SK-N-SH treated with all-trans-retinoic acid at 6 μM for 48 hours (cell line): ENCODE measurements around the gene XYLT2.

ENCODE experiments used
- ATAC-seq: fragments of 200-7000 bp; cut with Tn5 transposase; 3 replicates; pipeline ENCODE4 v1.9.1; 2020; ENCODE audit warnings: mild to moderate bottlenecking, moderate library complexity
- ARNTL ChIP-seq: fragments of 450-650 bp; formaldehyde crosslinking; IDR thresholded peaks from 2 replicates; pipeline ENCODE4 v1.5.0; 2020; ENCODE audit warnings: low read depth, mild to moderate bottlenecking, moderate library complexity, borderline replicate concordance
- CSDC2 ChIP-seq: fragments of 250-450 bp; sonication (Bioruptor Pico); IDR thresholded peaks from 2 replicates; pipeline ENCODE4 v1.5.0; 2020; ENCODE audit warnings: mild to moderate bottlenecking, moderate library complexity
- ESRRG ChIP-seq: fragments of 250-450 bp; sonication (Bioruptor Pico); IDR thresholded peaks from 2 replicates; pipeline ENCODE4 v1.6.1; 2021; ENCODE audit warnings: mild to moderate bottlenecking
- ISL1 ChIP-seq: fragments of 250-450 bp; sonication (Bioruptor Pico); IDR thresholded peaks from 2 replicates; pipeline ENCODE4 v2.1.2; 2022; ENCODE audit warnings: mild to moderate bottlenecking, moderate library complexity
- OSR1 ChIP-seq: fragments of 250-450 bp; sonication (Bioruptor Pico); IDR thresholded peaks from 2 replicates; pipeline ENCODE4 v1.8.0; 2022; ENCODE audit warnings: moderate library complexity, mild to moderate bottlenecking, inconsistent platforms
- RARB ChIP-seq: fragments of 250-450 bp; sonication (Bioruptor Pico); IDR thresholded peaks from 2 replicates; pipeline ENCODE4 v1.8.0; 2021; ENCODE audit warnings: mild to moderate bottlenecking, moderate library complexity
- SNAI2 ChIP-seq: fragments of 250-450 bp; sonication (Bioruptor Pico); IDR thresholded peaks from 2 replicates; pipeline ENCODE4 v1.5.0; 2020; ENCODE audit warnings: mild to moderate bottlenecking, moderate library complexity
- TOX ChIP-seq: fragments of 250-450 bp; sonication (Bioruptor Pico); IDR thresholded peaks from 2 replicates; pipeline ENCODE4 v1.8.0; 2021; ENCODE audit warnings: mild to moderate bottlenecking, moderate library complexity, borderline replicate concordance
- ZC3H10 ChIP-seq: fragments of 250-450 bp; sonication (Bioruptor Pico); IDR thresholded peaks from 2 replicates; pipeline ENCODE4 v1.5.1; 2021; ENCODE audit warnings: mild to moderate bottlenecking, moderate library complexity
- ZFP3 ChIP-seq: fragments of 250-450 bp; sonication (Bioruptor Pico); IDR thresholded peaks from 2 replicates; pipeline ENCODE4 v1.5.0; 2020; ENCODE audit warnings: mild to moderate bottlenecking, moderate library complexity
- ZFP30 ChIP-seq: fragments of 450-650 bp; formaldehyde crosslinking; IDR thresholded peaks from 2 replicates; pipeline ENCODE4 v1.5.0; 2022; ENCODE audit warnings: mild to moderate bottlenecking, moderate library complexity
- ZNF70 ChIP-seq: fragments of 450-650 bp; formaldehyde crosslinking; IDR thresholded peaks from 2 replicates; pipeline ENCODE4 v1.5.0; 2020; ENCODE audit warnings: mild to moderate bottlenecking, moderate library complexity
- ZNF8 ChIP-seq: fragments of 450-650 bp; formaldehyde crosslinking; IDR thresholded peaks from 2 replicates; pipeline ENCODE4 v1.5.0; 2020; ENCODE audit warnings: mild to moderate bottlenecking, moderate library complexity
- TF ChIP-seq, protein P1 (sequence below): fragments of 250-450 bp; sonication (Bioruptor Pico); IDR thresholded peaks from 2 replicates; pipeline ENCODE4 v1.5.0; 2020; ENCODE audit warnings: mild to moderate bottlenecking, moderate library complexity
- TF ChIP-seq, protein P2 (sequence below): fragments of 250-450 bp; sonication (Bioruptor Pico); IDR thresholded peaks from 2 replicates; pipeline ENCODE4 v1.5.1; 2020; ENCODE audit warnings: low read depth, mild to moderate bottlenecking, moderate library complexity
- TF ChIP-seq, protein P3 (sequence below): fragments of 250-450 bp; sonication (Bioruptor Pico); IDR thresholded peaks from 2 replicates; pipeline ENCODE4 v1.8.0; 2020; ENCODE audit warnings: mild to moderate bottlenecking, moderate library complexity, borderline replicate concordance

XYLT2 gene

DNA sequence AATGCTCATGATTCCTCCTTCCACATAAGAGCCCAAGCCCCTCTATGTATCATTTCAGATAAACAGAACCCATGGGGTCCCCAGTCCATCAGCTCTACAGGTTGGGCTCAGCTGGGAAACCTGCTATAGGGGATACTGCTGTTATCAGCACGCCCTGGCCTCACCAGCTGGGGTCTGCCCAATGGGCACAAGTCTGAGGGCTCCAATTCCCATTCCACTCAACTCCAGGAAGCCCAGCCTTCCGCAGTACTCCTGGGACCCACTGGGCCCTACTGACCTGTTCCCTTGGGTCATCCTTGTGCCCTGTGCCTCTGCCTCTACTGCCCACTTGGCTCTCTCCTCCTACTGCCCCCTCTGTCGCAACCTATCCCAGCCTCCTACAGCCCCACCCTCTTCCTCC lies 16.2 kb upstream of the XYLT2 start:
- TF ChIP-seq ARNTL (CRISPR knock-in tag) (no peak), ZC3H10 (CRISPR knock-in tag) (no peak), ZFP3 (CRISPR knock-in tag) (no peak)
- TF ChIP-seq, protein P1, sequence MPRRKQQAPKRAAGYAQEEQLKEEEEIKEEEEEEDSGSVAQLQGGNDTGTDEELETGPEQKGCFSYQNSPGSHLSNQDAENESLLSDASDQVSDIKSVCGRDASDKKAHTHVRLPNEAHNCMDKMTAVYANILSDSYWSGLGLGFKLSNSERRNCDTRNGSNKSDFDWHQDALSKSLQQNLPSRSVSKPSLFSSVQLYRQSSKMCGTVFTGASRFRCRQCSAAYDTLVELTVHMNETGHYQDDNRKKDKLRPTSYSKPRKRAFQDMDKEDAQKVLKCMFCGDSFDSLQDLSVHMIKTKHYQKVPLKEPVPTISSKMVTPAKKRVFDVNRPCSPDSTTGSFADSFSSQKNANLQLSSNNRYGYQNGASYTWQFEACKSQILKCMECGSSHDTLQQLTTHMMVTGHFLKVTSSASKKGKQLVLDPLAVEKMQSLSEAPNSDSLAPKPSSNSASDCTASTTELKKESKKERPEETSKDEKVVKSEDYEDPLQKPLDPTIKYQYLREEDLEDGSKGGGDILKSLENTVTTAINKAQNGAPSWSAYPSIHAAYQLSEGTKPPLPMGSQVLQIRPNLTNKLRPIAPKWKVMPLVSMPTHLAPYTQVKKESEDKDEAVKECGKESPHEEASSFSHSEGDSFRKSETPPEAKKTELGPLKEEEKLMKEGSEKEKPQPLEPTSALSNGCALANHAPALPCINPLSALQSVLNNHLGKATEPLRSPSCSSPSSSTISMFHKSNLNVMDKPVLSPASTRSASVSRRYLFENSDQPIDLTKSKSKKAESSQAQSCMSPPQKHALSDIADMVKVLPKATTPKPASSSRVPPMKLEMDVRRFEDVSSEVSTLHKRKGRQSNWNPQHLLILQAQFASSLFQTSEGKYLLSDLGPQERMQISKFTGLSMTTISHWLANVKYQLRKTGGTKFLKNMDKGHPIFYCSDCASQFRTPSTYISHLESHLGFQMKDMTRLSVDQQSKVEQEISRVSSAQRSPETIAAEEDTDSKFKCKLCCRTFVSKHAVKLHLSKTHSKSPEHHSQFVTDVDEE (CRISPR knock-in tag) = no peak
- TF ChIP-seq, protein P2, sequence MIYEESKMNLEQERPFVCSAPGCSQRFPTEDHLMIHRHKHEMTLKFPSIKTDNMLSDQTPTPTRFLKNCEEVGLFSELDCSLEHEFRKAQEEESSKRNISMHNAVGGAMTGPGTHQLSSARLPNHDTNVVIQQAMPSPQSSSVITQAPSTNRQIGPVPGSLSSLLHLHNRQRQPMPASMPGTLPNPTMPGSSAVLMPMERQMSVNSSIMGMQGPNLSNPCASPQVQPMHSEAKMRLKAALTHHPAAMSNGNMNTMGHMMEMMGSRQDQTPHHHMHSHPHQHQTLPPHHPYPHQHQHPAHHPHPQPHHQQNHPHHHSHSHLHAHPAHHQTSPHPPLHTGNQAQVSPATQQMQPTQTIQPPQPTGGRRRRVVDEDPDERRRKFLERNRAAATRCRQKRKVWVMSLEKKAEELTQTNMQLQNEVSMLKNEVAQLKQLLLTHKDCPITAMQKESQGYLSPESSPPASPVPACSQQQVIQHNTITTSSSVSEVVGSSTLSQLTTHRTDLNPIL (CRISPR knock-in tag) = no peak
- ATAC-seq = no peak

DNA sequence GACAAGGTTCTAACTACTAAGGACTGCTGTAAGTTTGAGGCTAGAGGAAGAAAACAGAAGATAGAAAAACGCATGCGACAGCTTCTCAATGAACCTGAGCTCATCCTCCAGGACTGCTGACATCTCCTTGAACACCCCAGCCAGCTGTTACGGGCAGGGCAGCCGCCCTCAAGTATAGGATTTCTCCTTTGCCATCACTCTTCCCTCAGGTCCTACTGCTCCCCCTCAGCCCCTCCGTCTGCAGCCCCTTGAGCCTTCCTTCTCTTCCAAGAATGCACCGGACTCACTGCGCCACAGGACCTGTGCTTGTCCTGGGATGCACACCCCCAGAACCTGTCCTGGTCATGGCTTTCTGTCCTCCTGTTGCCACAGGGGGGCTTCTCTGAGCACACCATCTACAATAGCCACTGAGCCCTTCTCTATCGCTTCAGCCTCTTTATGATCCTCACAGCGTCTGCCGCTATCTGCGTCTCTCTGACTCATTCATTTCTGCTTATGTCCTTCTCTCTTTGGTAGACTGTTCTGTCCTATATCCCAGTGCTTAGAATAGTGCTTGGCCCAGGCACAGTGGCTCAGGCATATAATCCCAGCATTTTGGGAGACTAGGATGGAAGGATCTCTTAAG lies 15.7 kb upstream of the XYLT2 start:
- ATAC-seq = no peak

DNA sequence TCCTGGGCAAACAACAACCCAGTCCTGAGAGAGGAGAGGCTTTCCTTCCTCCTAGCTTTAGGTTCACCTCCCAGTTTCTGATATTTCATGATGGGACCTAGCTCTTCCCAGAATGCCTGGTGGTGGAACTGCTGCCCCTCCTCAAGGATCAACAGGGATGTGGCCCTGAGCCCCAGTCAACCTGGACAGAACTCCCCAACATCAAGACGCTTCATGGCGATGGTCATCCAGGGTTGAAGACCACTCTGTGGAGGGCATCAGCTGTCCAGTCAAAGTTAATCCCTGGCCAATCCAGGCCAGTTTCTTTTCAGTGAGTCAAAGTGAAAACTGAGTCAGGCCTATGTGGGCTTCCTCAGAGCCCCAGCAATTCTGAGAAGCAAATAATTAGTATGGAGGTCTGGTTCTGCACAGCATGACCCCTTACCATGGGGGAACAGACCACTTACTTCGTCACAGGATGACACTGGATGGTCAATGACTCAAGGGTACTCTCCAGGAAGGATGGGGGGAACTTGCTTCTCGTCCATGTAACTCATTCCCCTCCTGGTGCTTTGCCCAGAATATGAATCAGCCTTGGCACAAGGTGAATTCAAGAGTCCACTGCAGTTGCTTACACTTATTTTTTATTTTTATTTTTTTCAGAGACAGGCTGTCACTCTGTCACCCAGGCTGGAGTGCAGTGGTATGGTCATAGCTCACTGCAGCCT lies 14.7 kb upstream of the XYLT2 start:
- peak; percentile 75 for ATAC-seq
- TF ChIP-seq, protein P3, sequence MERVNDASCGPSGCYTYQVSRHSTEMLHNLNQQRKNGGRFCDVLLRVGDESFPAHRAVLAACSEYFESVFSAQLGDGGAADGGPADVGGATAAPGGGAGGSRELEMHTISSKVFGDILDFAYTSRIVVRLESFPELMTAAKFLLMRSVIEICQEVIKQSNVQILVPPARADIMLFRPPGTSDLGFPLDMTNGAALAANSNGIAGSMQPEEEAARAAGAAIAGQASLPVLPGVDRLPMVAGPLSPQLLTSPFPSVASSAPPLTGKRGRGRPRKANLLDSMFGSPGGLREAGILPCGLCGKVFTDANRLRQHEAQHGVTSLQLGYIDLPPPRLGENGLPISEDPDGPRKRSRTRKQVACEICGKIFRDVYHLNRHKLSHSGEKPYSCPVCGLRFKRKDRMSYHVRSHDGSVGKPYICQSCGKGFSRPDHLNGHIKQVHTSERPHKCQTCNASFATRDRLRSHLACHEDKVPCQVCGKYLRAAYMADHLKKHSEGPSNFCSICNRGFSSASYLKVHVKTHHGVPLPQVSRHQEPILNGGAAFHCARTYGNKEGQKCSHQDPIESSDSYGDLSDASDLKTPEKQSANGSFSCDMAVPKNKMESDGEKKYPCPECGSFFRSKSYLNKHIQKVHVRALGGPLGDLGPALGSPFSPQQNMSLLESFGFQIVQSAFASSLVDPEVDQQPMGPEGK (CRISPR knock-in tag) = no peak
- TF ChIP-seq TOX (CRISPR knock-in tag) (no peak), ISL1 (no peak), ZFP3 (CRISPR knock-in tag) (no peak), ZFP30 (no peak), SNAI2 (CRISPR knock-in tag) (no peak)
- TF ChIP-seq, protein P1 (CRISPR knock-in tag) = no peak

More for the DNA sequence above, 15.7 kb upstream of the XYLT2 start:
- TF ChIP-seq TOX (CRISPR knock-in tag) = no peak
- no peak for TF ChIP-seq ZFP3 (CRISPR knock-in tag)
- TF ChIP-seq CSDC2 (CRISPR knock-in tag) = no peak
- TF ChIP-seq ARNTL (CRISPR knock-in tag) = no peak
- TF ChIP-seq, protein P2 (CRISPR knock-in tag) = no peak
- TF ChIP-seq SNAI2 (CRISPR knock-in tag) = no peak
- no peak for TF ChIP-seq ZC3H10 (CRISPR knock-in tag)
- TF ChIP-seq, protein P1 (CRISPR knock-in tag) = no peak
- no peak for TF ChIP-seq OSR1
- TF ChIP-seq, protein P3 (CRISPR knock-in tag) = no peak
- no peak for TF ChIP-seq ZFP30
- TF ChIP-seq ZNF70 = no peak
- no peak for TF ChIP-seq RARB
- TF ChIP-seq ESRRG (CRISPR knock-in tag) = no peak
- no peak for TF ChIP-seq ZNF8
